GM12865 (cell line): ENCODE data around the gene MFSD6.

ENCODE experiments used
- DNase-seq: peaks from one replicate; pipeline ENCODE4 v3.0.0; 2010; ENCODE audit warnings: low read depth
- H3K4me3 ChIP-seq: 2 replicates; pipeline ENCODE4 v1.5.1; 2011; ENCODE audit warnings: mild to moderate bottlenecking, low read depth, low read length, control low read depth
- TF ChIP-seq, protein P1 (sequence below): IDR thresholded peaks from 2 replicates; pipeline ENCODE4 v1.5.1; 2011; ENCODE audit warnings: low read length, control low read depth, low read depth, inconsistent platforms; ENCODE audit not compliant: insufficient read depth; ENCODE audit errors: missing control alignments

MFSD6 gene

DNA sequence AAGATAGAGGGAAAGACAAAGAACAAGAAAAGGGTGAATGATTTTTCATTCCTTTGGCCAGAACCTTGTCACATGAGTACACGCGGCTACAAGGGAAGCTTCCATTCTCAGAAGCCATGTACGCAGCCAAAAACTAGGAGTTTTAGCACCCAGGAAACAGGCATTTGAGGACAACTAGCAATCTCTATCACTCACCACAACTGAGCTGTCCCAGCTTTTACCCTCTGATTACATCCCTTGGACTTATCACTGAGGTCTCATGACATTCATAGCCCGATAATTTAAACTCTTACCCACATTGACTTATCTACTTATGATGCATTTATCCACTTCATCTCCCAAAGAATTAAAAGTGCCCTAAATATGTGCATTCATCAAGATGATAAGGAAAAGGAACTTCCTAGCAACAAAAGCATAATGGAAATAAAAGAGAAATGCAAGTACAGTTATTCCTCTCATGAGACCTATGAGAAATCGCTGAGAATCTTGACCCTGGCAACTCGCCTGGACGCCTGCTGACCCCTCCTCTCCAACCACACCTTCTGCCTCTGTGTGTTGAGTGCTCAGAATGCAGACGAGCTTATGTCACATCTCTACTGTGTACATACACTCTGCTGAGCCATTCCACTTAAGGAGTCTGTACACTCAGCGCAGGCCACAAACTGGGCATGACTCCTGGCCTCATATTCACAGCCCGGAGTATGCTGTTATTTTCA is 28.7 kb upstream of the MFSD6 start:
- no peak for DNase-seq
- TF ChIP-seq, protein P1, sequence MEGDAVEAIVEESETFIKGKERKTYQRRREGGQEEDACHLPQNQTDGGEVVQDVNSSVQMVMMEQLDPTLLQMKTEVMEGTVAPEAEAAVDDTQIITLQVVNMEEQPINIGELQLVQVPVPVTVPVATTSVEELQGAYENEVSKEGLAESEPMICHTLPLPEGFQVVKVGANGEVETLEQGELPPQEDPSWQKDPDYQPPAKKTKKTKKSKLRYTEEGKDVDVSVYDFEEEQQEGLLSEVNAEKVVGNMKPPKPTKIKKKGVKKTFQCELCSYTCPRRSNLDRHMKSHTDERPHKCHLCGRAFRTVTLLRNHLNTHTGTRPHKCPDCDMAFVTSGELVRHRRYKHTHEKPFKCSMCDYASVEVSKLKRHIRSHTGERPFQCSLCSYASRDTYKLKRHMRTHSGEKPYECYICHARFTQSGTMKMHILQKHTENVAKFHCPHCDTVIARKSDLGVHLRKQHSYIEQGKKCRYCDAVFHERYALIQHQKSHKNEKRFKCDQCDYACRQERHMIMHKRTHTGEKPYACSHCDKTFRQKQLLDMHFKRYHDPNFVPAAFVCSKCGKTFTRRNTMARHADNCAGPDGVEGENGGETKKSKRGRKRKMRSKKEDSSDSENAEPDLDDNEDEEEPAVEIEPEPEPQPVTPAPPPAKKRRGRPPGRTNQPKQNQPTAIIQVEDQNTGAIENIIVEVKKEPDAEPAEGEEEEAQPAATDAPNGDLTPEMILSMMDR = no peak
- H3K4me3 ChIP-seq = no peak overlapping the region

DNA sequence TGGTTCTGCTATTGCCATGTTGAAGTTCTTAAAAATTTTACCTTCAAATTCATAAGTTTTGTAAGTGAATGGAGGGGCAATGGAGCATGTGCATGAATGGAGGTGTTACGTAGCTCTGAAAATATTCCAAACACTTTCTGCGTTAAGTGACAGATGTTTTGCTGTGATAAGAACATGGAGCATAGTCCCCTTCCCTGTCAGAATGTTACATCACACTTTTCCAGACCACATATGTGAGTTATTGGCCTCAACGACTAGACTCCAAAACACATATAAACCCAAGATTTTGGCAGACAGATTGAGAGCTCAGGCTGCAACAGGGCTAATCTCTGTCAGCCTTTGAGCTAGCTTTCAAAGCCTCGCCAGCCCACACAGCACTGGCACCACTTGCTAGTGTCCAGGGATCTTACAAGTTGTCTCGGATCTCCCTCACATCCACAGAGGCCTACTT is 27.2 kb upstream of the MFSD6 start:
- H3K4me3 ChIP-seq = no peak overlapping the region
- DNase-seq = no peak
- TF ChIP-seq, protein P1 = no peak

DNA sequence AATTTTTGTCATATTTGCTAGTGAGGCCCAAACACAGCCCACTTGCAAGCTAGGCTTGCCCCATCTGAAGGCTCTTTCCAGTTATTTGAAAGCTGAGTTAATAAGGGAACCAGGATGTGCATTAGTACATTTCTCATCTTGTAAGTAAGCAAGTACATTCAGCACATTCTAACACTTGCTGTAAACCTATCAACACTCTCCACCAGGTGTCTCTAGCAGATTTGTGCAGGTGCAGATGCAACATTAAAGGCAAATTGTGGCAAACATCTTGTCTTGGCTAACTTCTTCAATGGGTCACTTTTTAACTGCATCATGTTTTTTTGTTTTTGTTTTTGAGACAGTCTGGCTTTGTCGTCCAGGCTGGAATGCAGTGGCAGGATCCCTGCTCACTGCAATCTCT is 25.3 kb upstream of the MFSD6 start:
- TF ChIP-seq, protein P1 = peak; percentile 71
- DNase-seq = peak; percentile 84
- no peak overlapping the region for H3K4me3 ChIP-seq

DNA sequence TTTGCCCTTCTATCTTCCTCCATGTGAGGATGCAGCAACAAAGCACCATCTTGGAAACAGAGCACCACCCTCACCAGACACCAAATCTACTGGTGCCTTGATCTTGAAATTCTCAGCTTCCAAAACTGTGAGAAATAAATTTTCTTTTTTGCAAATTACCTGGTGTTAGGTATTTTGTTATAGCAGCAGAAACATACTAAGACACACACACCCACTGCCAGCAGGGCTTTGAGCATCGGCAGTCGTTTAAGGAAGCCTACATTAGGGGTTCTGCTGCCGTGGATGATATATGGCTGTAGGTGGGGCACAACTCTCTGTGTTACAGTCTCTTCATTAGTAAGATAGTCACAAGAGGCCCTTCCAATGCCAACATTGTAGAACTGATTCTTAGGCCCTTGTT is 20.7 kb upstream of the MFSD6 start:
- TF ChIP-seq, protein P1 = no peak
- DNase-seq = no peak

GRCh38 chr2:190396271-190396670 is 11.9 kb upstream of the MFSD6 start:
- H3K4me3 ChIP-seq = no peak overlapping the region
- DNase-seq = no peak
- TF ChIP-seq, protein P1 = no peak

More for the DNA sequence above, 20.7 kb upstream of the MFSD6 start:
- H3K4me3 ChIP-seq = no peak overlapping the region

- DNase-seq = no peak
- TF ChIP-seq, protein P1 = no peak
- H3K4me3 ChIP-seq = no peak overlapping the region
These were observed 5.1 kb upstream of the MFSD6 start for GRCh38 chr2:190402986-190403603.
